OCI-LY1 (cell line): ENCODE data around the gene TMLHE.
"Not testable (repeated sequence)": the region's sequence is repeated elsewhere in the genome, so short reads cannot be mapped to it uniquely, and the experiment has no call there.

Experiments used
- H2AFZ ChIP-seq: fragments of 200-600 bp; sonication (generic), shearing (Covaris generic); 2 replicates; pipeline ENCODE4 v1.6.0; 2014; ENCODE audit warnings: antibody characterized with exemption, mild to moderate bottlenecking, low read length
- H3F3A ChIP-seq: fragments of 200-600 bp; sonication (generic), shearing (Covaris generic); 2 replicates; pipeline ENCODE4 v1.6.0; 2014; ENCODE audit warnings: mild to moderate bottlenecking, antibody characterized with exemption, low read length, moderate library complexity; ENCODE audit not compliant: insufficient read depth
- H3K27ac ChIP-seq: fragments of 200-600 bp; sonication (generic); 2 replicates; pipeline ENCODE4 v1.5.1; 2014; ENCODE audit warnings: low read length, mixed run types, mild to moderate bottlenecking, low read depth; ENCODE audit not compliant: poor library complexity, severe bottlenecking
- H3K27me3 ChIP-seq: fragments of 200-600 bp; sonication (generic); 2 replicates; pipeline ENCODE4 v1.6.0; 2014; ENCODE audit warnings: antibody characterized with exemption, mild to moderate bottlenecking, low read length, moderate library complexity; ENCODE audit not compliant: insufficient read depth
- H3K36me3 ChIP-seq: fragments of 200-600 bp; sonication (generic); 2 replicates; pipeline ENCODE4 v1.6.1; 2014; ENCODE audit warnings: mild to moderate bottlenecking, antibody characterized with exemption, low read length, moderate library complexity, mixed read lengths; ENCODE audit not compliant: insufficient read depth
- H3K4me1 ChIP-seq: fragments of 200-600 bp; sonication (generic); 2 replicates; pipeline ENCODE4 v1.5.1; 2014; ENCODE audit warnings: mild to moderate bottlenecking, low read length, moderate library complexity; ENCODE audit not compliant: insufficient read depth, severe bottlenecking
- H3K4me2 ChIP-seq: fragments of 200-600 bp; sonication (generic), shearing (Covaris generic); 2 replicates; pipeline ENCODE4 v1.6.1; 2014; ENCODE audit warnings: low read length
- H3K4me3 ChIP-seq: fragments of 200-600 bp; sonication (generic); 2 replicates; pipeline ENCODE4 v1.5.1; 2014; ENCODE audit warnings: low read length, low read depth, mild to moderate bottlenecking, mixed read lengths; ENCODE audit not compliant: poor library complexity, severe bottlenecking
- H3K79me2 ChIP-seq: fragments of 200-600 bp; shearing (Covaris generic); 2 replicates; pipeline ENCODE4 v1.6.1; 2016; ENCODE audit warnings: mixed run types, low read length, mixed read lengths; ENCODE audit not compliant: insufficient read depth
- H3K9ac ChIP-seq: fragments of 200-600 bp; sonication (generic), shearing (Covaris generic); 2 replicates; pipeline ENCODE4 v1.6.1; 2014; ENCODE audit warnings: mild to moderate bottlenecking, low read length, mixed read lengths
- H3K9me2 ChIP-seq: fragments of 200-600 bp; sonication (generic), shearing (Covaris generic); 2 replicates; pipeline ENCODE4 v1.6.1; 2014; ENCODE audit warnings: low read depth, mild to moderate bottlenecking, low read length, mixed read lengths
- H3K9me3 ChIP-seq: fragments of 200-600 bp; shearing (Covaris generic); 2 replicates; pipeline ENCODE4 v1.6.1; 2014; ENCODE audit warnings: low read length, mixed read lengths
- H4K20me1 ChIP-seq: fragments of 200-600 bp; sonication (generic), shearing (Covaris generic); 2 replicates; pipeline ENCODE4 v1.6.0; 2016; ENCODE audit warnings: mild to moderate bottlenecking, low read length; ENCODE audit not compliant: insufficient read depth
- CTCF ChIP-seq: fragments of 200-600 bp; sonication (generic), shearing (Covaris generic); IDR thresholded peaks from 2 replicates; pipeline ENCODE4 v1.5.1; 2017; ENCODE audit warnings: mild to moderate bottlenecking, antibody characterized with exemption, low read length, moderate library complexity, mixed read lengths
- EZH2 ChIP-seq: fragments of 200-600 bp; sonication (generic), shearing (Covaris generic); IDR thresholded peaks from 2 replicates; pipeline ENCODE4 v1.8.0; 2017; ENCODE audit warnings: borderline replicate concordance, mixed run types, mild to moderate bottlenecking, antibody characterized with exemption, low read length, moderate library complexity, mixed read lengths

The TMLHE gene

DNA sequence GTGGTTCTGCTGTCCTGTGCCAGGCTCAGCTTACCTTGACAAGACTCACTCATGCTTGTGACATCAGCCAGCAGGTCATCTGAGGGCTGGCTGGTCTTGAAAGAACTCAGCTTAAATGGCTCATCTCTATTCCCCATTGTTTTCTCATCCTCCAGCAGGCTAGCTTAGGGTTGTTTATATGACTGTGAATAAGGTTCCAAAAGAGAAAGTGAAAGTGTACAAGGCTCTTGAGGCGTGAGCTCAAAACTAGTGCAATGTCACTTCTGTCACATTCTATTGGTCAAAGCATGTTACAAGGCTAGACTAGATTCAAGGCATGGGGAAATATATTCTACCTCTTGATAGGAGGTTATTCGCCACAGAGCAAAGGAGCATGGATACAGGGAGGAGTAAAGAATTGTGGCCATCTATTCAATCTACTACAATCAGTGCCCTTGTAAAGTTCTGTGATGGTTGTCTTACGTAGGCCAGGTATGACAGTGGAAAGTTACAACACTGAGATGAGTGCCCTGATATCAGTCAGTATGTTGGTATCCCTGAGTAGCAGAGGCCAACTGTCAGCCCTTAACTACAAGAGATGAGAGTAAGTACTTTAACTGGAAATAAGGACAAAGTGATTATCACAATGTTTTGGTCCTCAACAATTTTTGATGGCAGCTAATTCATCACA lies 19.8 kb upstream of the TMLHE start:
- H3K9me2 ChIP-seq = no peaks in the 10 kb centered on the region
- TF ChIP-seq CTCF = no peak
- no peak for TF ChIP-seq EZH2
- H3K9me3 ChIP-seq = no peaks in the 10 kb centered on the region
- no peak overlapping the region for H3K4me2 ChIP-seq
- H3K27ac ChIP-seq = no peak overlapping the region
- H3K4me1 ChIP-seq = no peaks in the 10 kb centered on the region
- no peaks in the 10 kb centered on the region for H3F3A ChIP-seq
- H3K27me3 ChIP-seq = no peaks in the 10 kb centered on the region
- H4K20me1 ChIP-seq = no peaks in the 10 kb centered on the region
- H3K36me3 ChIP-seq = no peaks in the 10 kb centered on the region
- H3K79me2 ChIP-seq = no peaks in the 10 kb centered on the region
- H3K9ac ChIP-seq = no peak overlapping the region
- no peak overlapping the region for H3K4me3 ChIP-seq
- no peak overlapping the region for H2AFZ ChIP-seq

DNA sequence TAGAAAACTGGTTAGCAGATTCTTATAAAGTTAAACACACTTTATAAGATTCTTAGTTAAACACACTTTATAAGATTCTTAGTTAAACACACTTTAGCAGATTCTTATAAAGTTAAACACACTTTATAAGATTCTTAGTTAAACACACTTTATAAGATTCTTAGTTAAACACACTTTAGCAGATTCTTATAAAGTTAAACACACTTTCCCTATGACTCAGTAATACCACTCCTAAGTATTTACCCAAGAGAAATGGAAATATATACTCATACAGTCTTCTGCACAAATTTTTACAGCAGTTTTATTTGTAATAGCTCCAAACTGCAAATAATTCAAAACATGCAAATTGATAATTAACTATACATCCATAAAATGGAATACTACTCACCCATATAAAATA lies 7.4 kb upstream of the TMLHE start:
- not testable (repeated sequence) for H3K9me3 ChIP-seq, H3K79me2 ChIP-seq, H2AFZ ChIP-seq, H3K4me1 ChIP-seq, H3K9ac ChIP-seq, H3K4me3 ChIP-seq, H3K4me2 ChIP-seq, H3K27ac ChIP-seq, H3K27me3 ChIP-seq, H3K9me2 ChIP-seq, H4K20me1 ChIP-seq, H3K36me3 ChIP-seq, H3F3A ChIP-seq

- TF ChIP-seq CTCF = no peak
- TF ChIP-seq EZH2 = no peak
- Histone ChIP-seq H3K79me2 (peaks cover 6% of the 10 kb centered on the region; the same call in 1 of the 2 replicates), H3F3A (no peaks in the 10 kb centered on the region), H4K20me1 (no peaks in the 10 kb centered on the region), H3K9ac (no peak overlapping the region), H3K9me3 (no peaks in the 10 kb centered on the region), H3K36me3 (no peaks in the 10 kb centered on the region), H3K27ac (no peak overlapping the region), H3K4me1 (peaks cover 14% of the 10 kb centered on the region), H2AFZ (no peak overlapping the region), H3K4me3 (no peak overlapping the region), H3K27me3 (no peaks in the 10 kb centered on the region), H3K9me2 (no peaks in the 10 kb centered on the region), H3K4me2 (no peak overlapping the region)
These were observed 3.2 kb upstream of the TMLHE start for GRCh38 chrX:155615938-155616337.

GRCh38 chrX:155613927-155614559 lies 1.3 kb upstream of the TMLHE start:
- H3K9me3 ChIP-seq = no peaks in the 10 kb centered on the region
- H3K4me3 ChIP-seq = no peak overlapping the region
- H3K27me3 ChIP-seq = no peaks in the 10 kb centered on the region
- TF ChIP-seq EZH2 = no peak
- no peak for TF ChIP-seq CTCF
- H3K9me2 ChIP-seq = no peaks in the 10 kb centered on the region
- no peaks in the 10 kb centered on the region for H3K36me3 ChIP-seq
- no peaks in the 10 kb centered on the region for H3F3A ChIP-seq
- H3K4me1 ChIP-seq = peaks cover 14% of the 10 kb centered on the region
- no peak overlapping the region for H3K4me2 ChIP-seq
- no peak overlapping the region for H3K9ac ChIP-seq
- no peak overlapping the region for H2AFZ ChIP-seq
- peaks cover 6% of the 10 kb centered on the region; the same call in 1 of the 2 replicates for H3K79me2 ChIP-seq
- no peak overlapping the region for H3K27ac ChIP-seq
- no peaks in the 10 kb centered on the region for H4K20me1 ChIP-seq
